Progenitor cell of endocrine pancreas (in vitro differentiated cells): Measurements from ENCODE around the gene EWSR1. TPM values are rescaled to one million over a fixed set of nuclear protein-coding genes. Genes with fewer than 3 reads are reported as not detected.

Experiments used
- DNase-seq: peaks from one replicate; pipeline ENCODE4 v3.0.0; 2021; ENCODE audit warnings: low spot score; ENCODE audit not compliant: unreplicated experiment
- H3K27ac Mint-ChIP-seq: 2 replicates; pipeline ENCODE4 v1.8.0; 2021; ENCODE audit warnings: mild to moderate bottlenecking, moderate library complexity, mixed read lengths
- H3K27me3 Mint-ChIP-seq: 2 replicates; pipeline ENCODE4 v1.8.0; 2021; ENCODE audit warnings: mixed read lengths
- H3K36me3 Mint-ChIP-seq: 2 replicates; pipeline ENCODE4 v1.8.0; 2022; ENCODE audit warnings: mixed read lengths; ENCODE audit not compliant: insufficient read depth
- H3K4me1 Mint-ChIP-seq: 2 replicates; pipeline ENCODE4 v1.8.0; 2021; ENCODE audit warnings: low read depth, mixed read lengths
- H3K4me3 Mint-ChIP-seq: 2 replicates; pipeline ENCODE4 v1.8.0; 2021; ENCODE audit warnings: low read depth, mild to moderate bottlenecking, moderate library complexity, mixed read lengths
- H3K9me3 Mint-ChIP-seq: 2 replicates; pipeline ENCODE4 v1.8.0; 2021; ENCODE audit warnings: low read depth, mixed read lengths
- total RNA-seq: library from RNA; stranded (reverse); gene quantifications from 2 replicates; pipeline ENCODE4 v1.2.1, GENCODE V29; 2021
- TF ChIP-seq, protein P1 (sequence below): fragments of 200-600 bp; sonication (generic); IDR thresholded peaks from one replicate; pipeline ENCODE4 v1.5.0; 2021; ENCODE audit warnings: antibody characterized with exemption, mild to moderate bottlenecking; ENCODE audit not compliant: unreplicated experiment

Gene EWSR1
- total RNA-seq, 1 donor from 2014 or later, result 442 TPM

DNA sequence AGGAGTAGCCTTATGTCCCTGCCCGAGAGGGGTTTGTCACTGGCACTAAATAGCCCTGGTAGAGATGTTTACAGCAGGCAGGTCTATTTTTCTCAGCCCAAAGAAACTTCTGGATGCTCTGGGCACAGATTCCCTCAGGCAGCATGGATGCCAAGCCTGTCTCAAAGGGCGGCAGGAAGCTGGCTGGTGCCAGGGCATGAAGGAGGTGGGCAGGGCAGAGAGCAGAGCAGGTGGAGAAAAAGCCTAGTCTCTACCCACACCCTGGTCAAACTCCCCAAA is 34.3 kb downstream of the EWSR1 start:
- no peak overlapping the region for H3K4me3 Mint-ChIP-seq
- peaks cover 22% of the 10 kb centered on the region for H3K36me3 Mint-ChIP-seq
- H3K27ac Mint-ChIP-seq, result peak overlapping the region; percentile 83
- DNase-seq, result no peak
- TF ChIP-seq, protein P1, sequence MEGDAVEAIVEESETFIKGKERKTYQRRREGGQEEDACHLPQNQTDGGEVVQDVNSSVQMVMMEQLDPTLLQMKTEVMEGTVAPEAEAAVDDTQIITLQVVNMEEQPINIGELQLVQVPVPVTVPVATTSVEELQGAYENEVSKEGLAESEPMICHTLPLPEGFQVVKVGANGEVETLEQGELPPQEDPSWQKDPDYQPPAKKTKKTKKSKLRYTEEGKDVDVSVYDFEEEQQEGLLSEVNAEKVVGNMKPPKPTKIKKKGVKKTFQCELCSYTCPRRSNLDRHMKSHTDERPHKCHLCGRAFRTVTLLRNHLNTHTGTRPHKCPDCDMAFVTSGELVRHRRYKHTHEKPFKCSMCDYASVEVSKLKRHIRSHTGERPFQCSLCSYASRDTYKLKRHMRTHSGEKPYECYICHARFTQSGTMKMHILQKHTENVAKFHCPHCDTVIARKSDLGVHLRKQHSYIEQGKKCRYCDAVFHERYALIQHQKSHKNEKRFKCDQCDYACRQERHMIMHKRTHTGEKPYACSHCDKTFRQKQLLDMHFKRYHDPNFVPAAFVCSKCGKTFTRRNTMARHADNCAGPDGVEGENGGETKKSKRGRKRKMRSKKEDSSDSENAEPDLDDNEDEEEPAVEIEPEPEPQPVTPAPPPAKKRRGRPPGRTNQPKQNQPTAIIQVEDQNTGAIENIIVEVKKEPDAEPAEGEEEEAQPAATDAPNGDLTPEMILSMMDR, result no peak
- peaks cover 1% of the 10 kb centered on the region for H3K4me1 Mint-ChIP-seq
- H3K9me3 Mint-ChIP-seq, result no peaks in the 10 kb centered on the region
- no peaks in the 10 kb centered on the region for H3K27me3 Mint-ChIP-seq

GRCh38 chr22:29302681-29303465 is 34.8 kb downstream of the EWSR1 start:
- DNase-seq, result no peak
- H3K27me3 Mint-ChIP-seq, result no peaks in the 10 kb centered on the region
- no peaks in the 10 kb centered on the region for H3K9me3 Mint-ChIP-seq
- H3K4me3 Mint-ChIP-seq, result no peak overlapping the region
- H3K36me3 Mint-ChIP-seq, result peaks cover 17% of the 10 kb centered on the region
- peaks cover 1% of the 10 kb centered on the region for H3K4me1 Mint-ChIP-seq
- no peak overlapping the region for H3K27ac Mint-ChIP-seq
- TF ChIP-seq, protein P1, result no peak

DNA sequence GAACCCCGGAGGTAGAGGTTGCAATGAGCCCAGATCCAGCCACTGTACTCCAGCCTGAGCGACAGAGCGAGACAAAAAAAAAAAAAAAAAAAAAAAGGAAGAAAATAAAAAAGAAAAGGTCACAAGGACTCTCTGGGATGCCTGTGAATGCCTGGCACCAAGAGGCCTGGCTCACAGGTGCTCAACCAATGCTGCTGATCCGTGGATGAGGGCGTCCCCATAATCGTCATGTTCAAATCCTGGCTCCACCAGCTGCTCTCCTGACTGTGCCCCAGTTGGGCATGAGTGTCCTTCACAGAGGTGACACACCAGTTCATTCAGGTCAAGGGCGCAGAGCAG is 37.7 kb downstream of the EWSR1 start:
- peaks cover 3% of the 10 kb centered on the region for H3K4me1 Mint-ChIP-seq
- no peak for DNase-seq
- H3K9me3 Mint-ChIP-seq, result no peaks in the 10 kb centered on the region
- H3K27ac Mint-ChIP-seq, result no peak overlapping the region
- H3K36me3 Mint-ChIP-seq, result peaks cover 3% of the 10 kb centered on the region
- peak overlapping the region; percentile 77 for H3K4me3 Mint-ChIP-seq
- no peaks in the 10 kb centered on the region for H3K27me3 Mint-ChIP-seq
- TF ChIP-seq, protein P1, result no peak

DNA sequence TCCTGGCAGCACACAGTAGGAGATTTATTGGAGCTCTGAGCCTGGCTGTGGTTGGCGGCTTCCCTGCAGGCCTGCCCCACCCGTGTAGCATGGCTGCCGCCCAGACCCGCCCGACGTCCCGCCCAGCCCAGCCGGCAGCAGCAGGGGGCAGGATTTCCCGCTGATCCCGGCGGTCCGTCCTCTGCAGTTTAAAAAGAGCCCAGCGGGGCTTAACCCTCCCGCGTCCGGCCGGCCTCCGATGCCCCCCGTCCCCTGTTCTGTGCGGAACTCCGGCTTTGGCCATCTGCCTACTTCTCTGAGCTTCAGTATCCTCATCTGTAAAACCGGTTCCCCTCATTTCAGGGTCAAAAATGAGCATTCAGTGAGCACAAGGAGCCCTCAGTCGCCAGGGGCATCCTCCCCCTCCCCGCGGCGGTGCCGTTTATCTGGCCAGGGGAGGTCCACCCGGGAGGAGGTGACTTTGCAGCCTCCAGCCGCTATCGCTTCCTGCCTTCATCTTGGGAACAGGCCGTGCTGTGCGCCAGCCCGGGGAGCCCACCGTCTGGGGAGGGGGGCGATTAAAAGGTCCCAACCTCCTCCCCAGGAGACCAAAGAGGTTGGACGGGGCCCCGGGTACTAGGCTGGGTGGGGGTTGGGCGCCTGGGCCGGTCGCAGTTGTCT is 38.2 kb downstream of the EWSR1 start, which contains the start of gene GAS2L1:
Gene GAS2L1 (plus strand): TSS at position 476 of the 660 bp plus-strand sequence. CDS start 1,456 bp downstream, outside the sequence.
- TF ChIP-seq, protein P1, result peak; percentile 66
- H3K4me1 Mint-ChIP-seq, result peaks cover 3% of the 10 kb centered on the region
- no peaks in the 10 kb centered on the region for H3K9me3 Mint-ChIP-seq
- H3K27me3 Mint-ChIP-seq, result no peaks in the 10 kb centered on the region
- peak within 1 kb of the TSS; percentile 86 for H3K27ac Mint-ChIP-seq
- H3K36me3 Mint-ChIP-seq, result no peaks in the 10 kb centered on the region
- peak within 1 kb of the TSS; percentile 81 for H3K4me3 Mint-ChIP-seq
- peak; percentile 64 for DNase-seq

- Mint-ChIP-seq H3K4me3 (peak overlapping the region; percentile 81), H3K36me3 (no peaks in the 10 kb centered on the region), H3K27ac (peak overlapping the region; percentile 86), H3K9me3 (no peaks in the 10 kb centered on the region), H3K4me1 (peaks cover 3% of the 10 kb centered on the region), H3K27me3 (no peaks in the 10 kb centered on the region)
- peak; percentile 67 for DNase-seq
- TF ChIP-seq, protein P1, result no peak
Measured at GRCh38 chr22:29306835-29307595, 38.9 kb downstream of the EWSR1 start.
